A549 (cell line): ENCODE results near the gene TXNRD2.

Experiments used
- POLR2A ChIP-seq: IDR thresholded peaks from 2 replicates; pipeline ENCODE4 v1.6.1; 2012; ENCODE audit warnings: mild to moderate bottlenecking, low read length
- SREBF2 ChIP-seq: fragments of 450-650 bp; IDR thresholded peaks from 2 replicates; pipeline ENCODE4 v1.6.1; 2014; ENCODE audit warnings: mild to moderate bottlenecking, moderate library complexity
- TF ChIP-seq, protein P1 (sequence below): fragments of >200 bp; sonication (Bioruptor Twin); formaldehyde crosslinking; IDR thresholded peaks from 3 replicates; pipeline ENCODE4 v1.5.1; 2016

DNA sequence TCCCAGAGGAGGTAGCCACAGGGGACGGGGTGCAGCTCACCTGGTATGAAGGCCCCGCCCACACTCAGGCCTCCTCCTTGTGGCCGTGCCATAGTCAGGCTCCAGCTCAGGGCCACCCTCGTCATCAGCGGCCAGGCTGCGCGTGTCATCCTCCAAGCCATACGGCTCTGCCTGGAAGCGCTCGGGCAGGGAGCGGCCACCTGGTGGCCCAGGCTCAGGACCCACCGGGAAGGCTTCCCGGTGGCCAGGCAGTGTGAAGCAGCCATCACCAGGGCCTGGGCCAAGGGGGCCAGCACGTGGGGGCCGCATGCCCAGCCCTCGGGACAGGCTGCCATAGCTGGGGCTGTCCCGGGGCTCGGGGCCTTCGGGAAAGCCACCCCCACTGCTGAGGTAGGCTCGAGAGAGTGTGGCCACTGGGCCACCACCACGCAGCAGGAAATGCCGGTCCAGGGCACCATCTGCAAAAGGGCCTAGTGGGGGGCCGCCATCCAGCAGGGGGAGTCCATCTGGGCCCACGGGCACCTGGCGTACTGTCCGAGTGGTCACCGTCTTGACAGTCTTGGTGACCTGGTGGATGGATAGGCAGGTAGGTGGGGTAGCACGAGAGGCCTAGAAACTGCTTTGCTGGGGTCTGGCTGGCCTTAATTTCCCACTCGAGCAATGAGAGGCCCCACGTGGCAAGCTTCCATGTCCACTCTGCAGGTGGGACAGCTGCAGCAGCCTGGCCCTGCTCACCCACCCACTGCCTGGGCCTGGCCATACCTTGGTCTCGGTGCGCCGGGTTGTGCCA is 39.7 kb upstream of the TXNRD2 start:
- TF ChIP-seq, protein P1, sequence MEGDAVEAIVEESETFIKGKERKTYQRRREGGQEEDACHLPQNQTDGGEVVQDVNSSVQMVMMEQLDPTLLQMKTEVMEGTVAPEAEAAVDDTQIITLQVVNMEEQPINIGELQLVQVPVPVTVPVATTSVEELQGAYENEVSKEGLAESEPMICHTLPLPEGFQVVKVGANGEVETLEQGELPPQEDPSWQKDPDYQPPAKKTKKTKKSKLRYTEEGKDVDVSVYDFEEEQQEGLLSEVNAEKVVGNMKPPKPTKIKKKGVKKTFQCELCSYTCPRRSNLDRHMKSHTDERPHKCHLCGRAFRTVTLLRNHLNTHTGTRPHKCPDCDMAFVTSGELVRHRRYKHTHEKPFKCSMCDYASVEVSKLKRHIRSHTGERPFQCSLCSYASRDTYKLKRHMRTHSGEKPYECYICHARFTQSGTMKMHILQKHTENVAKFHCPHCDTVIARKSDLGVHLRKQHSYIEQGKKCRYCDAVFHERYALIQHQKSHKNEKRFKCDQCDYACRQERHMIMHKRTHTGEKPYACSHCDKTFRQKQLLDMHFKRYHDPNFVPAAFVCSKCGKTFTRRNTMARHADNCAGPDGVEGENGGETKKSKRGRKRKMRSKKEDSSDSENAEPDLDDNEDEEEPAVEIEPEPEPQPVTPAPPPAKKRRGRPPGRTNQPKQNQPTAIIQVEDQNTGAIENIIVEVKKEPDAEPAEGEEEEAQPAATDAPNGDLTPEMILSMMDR = no peak
- no peak for TF ChIP-seq SREBF2
- TF ChIP-seq POLR2A = no peak
